ENCODE data around the gene PYURF. TPM values are rescaled to one million over a fixed set of nuclear protein-coding genes. Genes with fewer than 3 reads are reported as not detected.

PYURF gene
- total and polyA plus RNA-seq, 2 of the 4 experiments (the other 2 are of a cell fraction), result 40.2 to 43.4 TPM

DNA sequence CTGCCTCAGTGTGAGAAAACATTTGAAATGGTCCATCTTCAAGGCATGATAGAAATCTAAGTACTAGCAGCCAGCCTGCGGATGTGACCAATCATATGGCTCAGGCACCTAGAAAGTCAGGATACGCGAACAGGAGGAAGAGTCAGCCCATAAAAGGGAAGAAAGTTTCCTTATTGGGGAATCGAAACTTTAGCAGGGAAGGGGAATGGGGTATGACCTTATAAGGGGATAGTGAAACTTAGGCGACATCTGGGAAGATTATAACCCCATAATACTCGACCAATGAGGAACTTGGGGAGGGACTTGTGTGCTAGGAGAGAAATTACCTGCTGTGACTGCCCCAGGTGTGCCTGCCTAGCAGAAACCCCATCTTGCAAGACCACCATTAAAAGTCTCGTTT, 26.2 kb upstream of the PYURF start:
- Histone ChIP-seq H2BK120ac (ENCODE audit: low read depth, low read length) (no peak overlapping the region), H3K9ac (ENCODE audit: low read depth, low read length) (no peak overlapping the region), H3K18ac (ENCODE audit: low read depth, low read length) (no peak overlapping the region), H4K5ac (ENCODE audit: low read depth, low read length) (no peak overlapping the region), H3K4me2 (ENCODE audit: low read depth, low read length) (no peak overlapping the region), H4K20me1 (ENCODE audit: insufficient read depth, low read length) (no peaks in the 10 kb centered on the region), H2AK9ac (replicated peaks; ENCODE audit: low read depth, low read length, poor library complexity) (no peak overlapping the region), H3K4ac (ENCODE audit: low read depth, low read length) (no peak overlapping the region), H3K56ac (ENCODE audit: extremely low read depth, insufficient read depth, low read length) (no peak overlapping the region), H3K14ac (replicated peaks; ENCODE audit: low read depth, low read length) (no peak overlapping the region), H4K8ac (ENCODE audit: low read depth in 2 of 2, low read length in 2 of 2) (no peak overlapping the region), H2AK5ac (ENCODE audit: low read depth, low read length) (no peak overlapping the region), H2BK5ac (ENCODE audit: low read depth, low read length, poor library complexity, severe bottlenecking) (no peak overlapping the region), H2AFZ (replicated peaks; ENCODE audit: low read length, poor library complexity) (no peak overlapping the region), H2BK15ac (ENCODE audit: low read depth, low read length) (no peak overlapping the region), H3K27ac (ENCODE audit: insufficient read depth, low read length) (no peak overlapping the region), H3K4me1 (ENCODE audit: control insufficient read depth, insufficient read depth, low read length) (no peaks in the 10 kb centered on the region), H3K27me3 (ENCODE audit: control insufficient read depth, insufficient read depth, low read length) (no peaks in the 10 kb centered on the region), H3K36me3 (ENCODE audit: control insufficient read depth, insufficient read depth, low read length) (no peaks in the 10 kb centered on the region), H2BK20ac (ENCODE audit: low read depth, low read length) (no peak overlapping the region), H3K23ac (ENCODE audit: low read depth, low read length) (no peak overlapping the region), H3K9me1 (ENCODE audit: insufficient read depth, low read length) (no peaks in the 10 kb centered on the region), H3K4me3 (ENCODE audit: insufficient read depth, low read depth, low read length) (no peak overlapping the region), H3K79me1 (ENCODE audit: low read depth in 1 of 2, low read length in 2 of 2) (no peaks in the 10 kb centered on the region), H3K9me3 (ENCODE audit: control insufficient read depth, insufficient read depth, low read length) (no peaks in the 10 kb centered on the region), H4K91ac (ENCODE audit: insufficient read depth, low read depth, low read length) (no peak overlapping the region)
- no peak for TF ChIP-seq RAD21 (IDR thresholded peaks at IDR 0.05; ENCODE audit: low read length)
- TF ChIP-seq, protein P1, sequence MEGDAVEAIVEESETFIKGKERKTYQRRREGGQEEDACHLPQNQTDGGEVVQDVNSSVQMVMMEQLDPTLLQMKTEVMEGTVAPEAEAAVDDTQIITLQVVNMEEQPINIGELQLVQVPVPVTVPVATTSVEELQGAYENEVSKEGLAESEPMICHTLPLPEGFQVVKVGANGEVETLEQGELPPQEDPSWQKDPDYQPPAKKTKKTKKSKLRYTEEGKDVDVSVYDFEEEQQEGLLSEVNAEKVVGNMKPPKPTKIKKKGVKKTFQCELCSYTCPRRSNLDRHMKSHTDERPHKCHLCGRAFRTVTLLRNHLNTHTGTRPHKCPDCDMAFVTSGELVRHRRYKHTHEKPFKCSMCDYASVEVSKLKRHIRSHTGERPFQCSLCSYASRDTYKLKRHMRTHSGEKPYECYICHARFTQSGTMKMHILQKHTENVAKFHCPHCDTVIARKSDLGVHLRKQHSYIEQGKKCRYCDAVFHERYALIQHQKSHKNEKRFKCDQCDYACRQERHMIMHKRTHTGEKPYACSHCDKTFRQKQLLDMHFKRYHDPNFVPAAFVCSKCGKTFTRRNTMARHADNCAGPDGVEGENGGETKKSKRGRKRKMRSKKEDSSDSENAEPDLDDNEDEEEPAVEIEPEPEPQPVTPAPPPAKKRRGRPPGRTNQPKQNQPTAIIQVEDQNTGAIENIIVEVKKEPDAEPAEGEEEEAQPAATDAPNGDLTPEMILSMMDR (conservative IDR thresholded peaks at IDR 0.05; ENCODE audit: low read depth, low read length), result no peak
- no TSS peak for BruUV-seq (replicated peaks)
- dilution Hi-C loops (cut with HindIII; ENCODE audit: low sequenced_read_pairs, unreplicated experiment) (no loop called here), intact Hi-C loops (cut with micrococcal nuclease) (no loop called here), in situ Hi-C loops (cut with MboI; ENCODE audit: low sequenced_read_pairs) (loop anchor here (25.0 kb wide), 1 partner anchor 262 kb away; no protein-coding TSS in a partner anchor)
- CTCF ChIA-PET, result no interaction called here
- no CpG with 5 or more reads among the region's 7 CpGs for WGBS, 2 experiments (ENCODE audit: extremely low coverage in 2 of 2, insufficient read length in 1 of 2)
- DNase-seq (no peak), ATAC-seq (ENCODE audit: low read depth) (no peak)
- POLR2A ChIA-PET (ENCODE audit: unreplicated experiment), result no interaction called here
